Thyroid gland (tissue), 4 donors: ENCODE results near the gene SFRP5.

Source experiments
- POLR2A ChIP-seq, 2 donors: fragments of 450-650 bp; IDR thresholded peaks; one replicate each; pipeline ENCODE4 v1.6.1; 2017; ENCODE audit warnings: antibody characterized with exemption in 2 of 2, mild to moderate bottlenecking in 2 of 2, moderate library complexity in 1 of 2
- TF ChIP-seq, protein P1 (sequence below), 6 experiments: fragments of 200-600 bp in 3 of 6; fragments of 450-650 bp in 3 of 6; sonication (generic) in 3 of 6; IDR thresholded peaks; one replicate each; pipeline ENCODE4 v1.5.1; 2016 to 2019; ENCODE audit warnings: antibody characterized with exemption in 6 of 6, mild to moderate bottlenecking in 2 of 6, inconsistent platforms in 1 of 6, moderate library complexity in 1 of 6

DNA sequence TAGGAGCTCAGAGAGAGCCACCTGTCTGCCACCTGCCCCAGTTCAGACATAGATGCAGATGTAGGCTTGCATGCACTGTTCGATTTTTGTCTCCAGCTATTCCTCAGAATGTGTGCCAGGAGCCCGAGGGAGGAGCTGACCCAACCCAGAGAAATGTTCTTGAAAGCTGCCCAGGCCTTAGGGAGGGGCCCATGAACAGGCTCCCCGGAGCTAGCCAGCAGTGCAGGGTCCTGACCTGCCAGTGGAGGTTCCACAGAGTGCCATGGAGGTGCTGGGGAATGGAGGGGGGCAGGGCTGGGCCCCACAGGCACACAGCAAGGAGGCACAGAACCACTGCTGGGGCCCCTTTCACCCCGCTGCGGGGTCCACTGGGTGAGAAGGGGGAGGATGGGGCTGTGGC is 29.6 kb upstream of the SFRP5 start:
- TF ChIP-seq, protein P1, sequence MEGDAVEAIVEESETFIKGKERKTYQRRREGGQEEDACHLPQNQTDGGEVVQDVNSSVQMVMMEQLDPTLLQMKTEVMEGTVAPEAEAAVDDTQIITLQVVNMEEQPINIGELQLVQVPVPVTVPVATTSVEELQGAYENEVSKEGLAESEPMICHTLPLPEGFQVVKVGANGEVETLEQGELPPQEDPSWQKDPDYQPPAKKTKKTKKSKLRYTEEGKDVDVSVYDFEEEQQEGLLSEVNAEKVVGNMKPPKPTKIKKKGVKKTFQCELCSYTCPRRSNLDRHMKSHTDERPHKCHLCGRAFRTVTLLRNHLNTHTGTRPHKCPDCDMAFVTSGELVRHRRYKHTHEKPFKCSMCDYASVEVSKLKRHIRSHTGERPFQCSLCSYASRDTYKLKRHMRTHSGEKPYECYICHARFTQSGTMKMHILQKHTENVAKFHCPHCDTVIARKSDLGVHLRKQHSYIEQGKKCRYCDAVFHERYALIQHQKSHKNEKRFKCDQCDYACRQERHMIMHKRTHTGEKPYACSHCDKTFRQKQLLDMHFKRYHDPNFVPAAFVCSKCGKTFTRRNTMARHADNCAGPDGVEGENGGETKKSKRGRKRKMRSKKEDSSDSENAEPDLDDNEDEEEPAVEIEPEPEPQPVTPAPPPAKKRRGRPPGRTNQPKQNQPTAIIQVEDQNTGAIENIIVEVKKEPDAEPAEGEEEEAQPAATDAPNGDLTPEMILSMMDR (IDR thresholded peaks at IDR 0.05): no peak
- TF ChIP-seq POLR2A (IDR thresholded peaks at IDR 0.05): no peak
